GM23338 (cell line): ENCODE measurements around the gene RAD51B. TPM values are rescaled to one million over a fixed set of nuclear protein-coding genes. Genes with fewer than 3 reads are reported as not detected.

Experiments used
- ATAC-seq: fragments of 200-7000 bp; cut with Tn5 transposase; 3 replicates; pipeline ENCODE4 v1.9.1; 2020
- DNase-seq: peaks from one replicate; pipeline ENCODE4 v3.0.0-alpha.2; 2015; ENCODE audit warnings: low spot score
- H2AFZ ChIP-seq: fragments of 200-600 bp; sonication (generic); 2 replicates; pipeline ENCODE4 v1.8.0; 2016; ENCODE audit warnings: antibody characterized with exemption, mild to moderate bottlenecking, moderate library complexity
- H3F3A ChIP-seq: fragments of 200-600 bp; sonication (generic); replicated peaks from 2 replicates; pipeline ENCODE4 v1.8.0; 2017; ENCODE audit warnings: antibody characterized with exemption, mixed run types, low read depth
- H3K27ac ChIP-seq: fragments of 200-600 bp; sonication (generic); 2 replicates; pipeline ENCODE4 v1.6.1; 2016; ENCODE audit warnings: low read depth
- H3K27me3 ChIP-seq: fragments of 200-600 bp; sonication (generic); 2 replicates; pipeline ENCODE4 v1.8.0; 2016; ENCODE audit warnings: mild to moderate bottlenecking, mixed run types, moderate library complexity; ENCODE audit not compliant: insufficient read depth
- H3K36me3 ChIP-seq: fragments of 200-600 bp; sonication (generic); 2 replicates; pipeline ENCODE4 v1.8.0; 2016; ENCODE audit warnings: mild to moderate bottlenecking; ENCODE audit not compliant: insufficient read depth
- H3K4me1 ChIP-seq: fragments of 200-600 bp; sonication (generic); 2 replicates; pipeline ENCODE4 v1.8.0; 2016; ENCODE audit warnings: mild to moderate bottlenecking, moderate library complexity; ENCODE audit not compliant: insufficient read depth
- H3K4me2 ChIP-seq: fragments of 200-600 bp; sonication (generic); 2 replicates; pipeline ENCODE4 v1.7.1; 2017; ENCODE audit warnings: mixed run types
- H3K4me3 ChIP-seq: fragments of 200-600 bp; sonication (generic); 2 replicates; pipeline ENCODE4 v1.6.1; 2016; ENCODE audit warnings: mixed run types
- H3K79me2 ChIP-seq: fragments of 200-600 bp; sonication (generic); replicated peaks from 2 replicates; pipeline ENCODE4 v1.8.0; 2017; ENCODE audit warnings: mild to moderate bottlenecking; ENCODE audit not compliant: insufficient read depth
- H3K9me2 ChIP-seq: fragments of 200-600 bp; sonication (generic); 2 replicates; pipeline ENCODE4 v1.8.0; 2017; ENCODE audit not compliant: insufficient read depth
- H4K20me1 ChIP-seq: fragments of 200-600 bp; sonication (generic); replicated peaks from 2 replicates; pipeline ENCODE4 v1.8.0; 2017; ENCODE audit warnings: mild to moderate bottlenecking; ENCODE audit not compliant: insufficient read depth
- H3K27ac Mint-ChIP-seq: 2 replicates; pipeline ENCODE4 v1.8.0; 2020; ENCODE audit warnings: inconsistent platforms, mild to moderate bottlenecking, moderate library complexity, mixed read lengths
- H3K27me3 Mint-ChIP-seq: 3 replicates; pipeline ENCODE4 v1.8.0; 2022; ENCODE audit warnings: low read depth, mild to moderate bottlenecking, moderate library complexity, mixed read lengths, inconsistent platforms; ENCODE audit not compliant: insufficient read depth, poor library complexity
- H3K36me3 Mint-ChIP-seq: 3 replicates; pipeline ENCODE4 v1.8.0; 2021; ENCODE audit warnings: low read depth, mild to moderate bottlenecking, inconsistent platforms, moderate library complexity, mixed read lengths
- H3K4me1 Mint-ChIP-seq: 3 replicates; pipeline ENCODE4 v1.8.0; 2020; ENCODE audit warnings: mild to moderate bottlenecking, inconsistent platforms, mixed read lengths
- H3K4me3 Mint-ChIP-seq: 3 replicates; pipeline ENCODE4 v1.8.0; 2021; ENCODE audit warnings: moderate library complexity, mild to moderate bottlenecking, inconsistent platforms, mixed read lengths
- H3K9me3 Mint-ChIP-seq: 3 replicates; pipeline ENCODE4 v1.8.0; 2020; ENCODE audit warnings: moderate library complexity, mild to moderate bottlenecking, inconsistent platforms, mixed read lengths
- NANOG ChIP-seq: IDR thresholded peaks from 2 replicates; pipeline ENCODE4 v1.6.1; 2016; ENCODE audit warnings: antibody characterized with exemption, borderline replicate concordance
- STAT1 ChIP-seq: IDR thresholded peaks from one replicate; pipeline ENCODE4 v1.6.1; 2016; ENCODE audit warnings: antibody characterized with exemption; ENCODE audit not compliant: unreplicated experiment
- ZNF114 ChIP-seq: fragments of 250-450 bp; sonication (Bioruptor Pico); IDR thresholded peaks from 2 replicates; pipeline ENCODE4 v1.5.0; 2020; ENCODE audit warnings: mild to moderate bottlenecking, moderate library complexity
- polyA plus RNA-seq: library from polyadenylated mRNA; unstranded; fragments of >200 nt; fragmentation: Nextera tagmentation; extraction: Ambion mirVana; gene quantifications from 2 replicates; pipeline ENCODE4 v1.2.1, GENCODE V29; 2016
- total RNA-seq: library from RNA; depleted of rRNA; stranded (reverse); fragments of >200 nt; shearing (Covaris generic); gene quantifications from 2 replicates; pipeline ENCODE4 v1.2.3, GENCODE V29; 2014
- TF ChIP-seq, protein P1 (sequence below): fragments of 250-450 bp; sonication (Bioruptor Pico); IDR thresholded peaks from 2 replicates; pipeline ENCODE4 v1.5.0; 2020; ENCODE audit warnings: mild to moderate bottlenecking, moderate library complexity
- TF ChIP-seq, protein P2 (sequence below): IDR thresholded peaks from 2 replicates; pipeline ENCODE4 v1.6.1; 2016; ENCODE audit warnings: antibody characterized with exemption

The RAD51B gene
- total and polyA plus RNA-seq, 2 experiments from 2014 or later, result 15.7 to 29.1 TPM

DNA sequence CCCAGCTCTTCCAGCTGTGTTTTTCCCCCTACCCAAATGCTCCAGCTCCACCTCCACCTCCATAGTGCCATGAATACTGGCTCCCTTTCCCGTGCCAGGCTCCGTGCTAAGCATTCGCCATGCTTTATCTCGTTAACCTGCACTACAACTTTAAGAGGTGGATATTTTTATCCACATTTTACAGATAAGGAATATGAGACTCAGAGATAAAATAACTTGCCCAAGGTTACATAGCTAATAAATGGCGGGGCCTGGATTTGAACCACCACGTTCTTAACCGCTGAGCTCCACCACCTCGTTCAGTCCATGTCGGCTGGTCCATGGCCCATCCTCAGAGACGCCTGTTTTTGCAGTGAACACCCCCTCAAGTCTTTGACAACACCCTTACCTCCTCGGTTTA is 858.3 kb downstream of the RAD51B start (continued):
- TF ChIP-seq, protein P1, sequence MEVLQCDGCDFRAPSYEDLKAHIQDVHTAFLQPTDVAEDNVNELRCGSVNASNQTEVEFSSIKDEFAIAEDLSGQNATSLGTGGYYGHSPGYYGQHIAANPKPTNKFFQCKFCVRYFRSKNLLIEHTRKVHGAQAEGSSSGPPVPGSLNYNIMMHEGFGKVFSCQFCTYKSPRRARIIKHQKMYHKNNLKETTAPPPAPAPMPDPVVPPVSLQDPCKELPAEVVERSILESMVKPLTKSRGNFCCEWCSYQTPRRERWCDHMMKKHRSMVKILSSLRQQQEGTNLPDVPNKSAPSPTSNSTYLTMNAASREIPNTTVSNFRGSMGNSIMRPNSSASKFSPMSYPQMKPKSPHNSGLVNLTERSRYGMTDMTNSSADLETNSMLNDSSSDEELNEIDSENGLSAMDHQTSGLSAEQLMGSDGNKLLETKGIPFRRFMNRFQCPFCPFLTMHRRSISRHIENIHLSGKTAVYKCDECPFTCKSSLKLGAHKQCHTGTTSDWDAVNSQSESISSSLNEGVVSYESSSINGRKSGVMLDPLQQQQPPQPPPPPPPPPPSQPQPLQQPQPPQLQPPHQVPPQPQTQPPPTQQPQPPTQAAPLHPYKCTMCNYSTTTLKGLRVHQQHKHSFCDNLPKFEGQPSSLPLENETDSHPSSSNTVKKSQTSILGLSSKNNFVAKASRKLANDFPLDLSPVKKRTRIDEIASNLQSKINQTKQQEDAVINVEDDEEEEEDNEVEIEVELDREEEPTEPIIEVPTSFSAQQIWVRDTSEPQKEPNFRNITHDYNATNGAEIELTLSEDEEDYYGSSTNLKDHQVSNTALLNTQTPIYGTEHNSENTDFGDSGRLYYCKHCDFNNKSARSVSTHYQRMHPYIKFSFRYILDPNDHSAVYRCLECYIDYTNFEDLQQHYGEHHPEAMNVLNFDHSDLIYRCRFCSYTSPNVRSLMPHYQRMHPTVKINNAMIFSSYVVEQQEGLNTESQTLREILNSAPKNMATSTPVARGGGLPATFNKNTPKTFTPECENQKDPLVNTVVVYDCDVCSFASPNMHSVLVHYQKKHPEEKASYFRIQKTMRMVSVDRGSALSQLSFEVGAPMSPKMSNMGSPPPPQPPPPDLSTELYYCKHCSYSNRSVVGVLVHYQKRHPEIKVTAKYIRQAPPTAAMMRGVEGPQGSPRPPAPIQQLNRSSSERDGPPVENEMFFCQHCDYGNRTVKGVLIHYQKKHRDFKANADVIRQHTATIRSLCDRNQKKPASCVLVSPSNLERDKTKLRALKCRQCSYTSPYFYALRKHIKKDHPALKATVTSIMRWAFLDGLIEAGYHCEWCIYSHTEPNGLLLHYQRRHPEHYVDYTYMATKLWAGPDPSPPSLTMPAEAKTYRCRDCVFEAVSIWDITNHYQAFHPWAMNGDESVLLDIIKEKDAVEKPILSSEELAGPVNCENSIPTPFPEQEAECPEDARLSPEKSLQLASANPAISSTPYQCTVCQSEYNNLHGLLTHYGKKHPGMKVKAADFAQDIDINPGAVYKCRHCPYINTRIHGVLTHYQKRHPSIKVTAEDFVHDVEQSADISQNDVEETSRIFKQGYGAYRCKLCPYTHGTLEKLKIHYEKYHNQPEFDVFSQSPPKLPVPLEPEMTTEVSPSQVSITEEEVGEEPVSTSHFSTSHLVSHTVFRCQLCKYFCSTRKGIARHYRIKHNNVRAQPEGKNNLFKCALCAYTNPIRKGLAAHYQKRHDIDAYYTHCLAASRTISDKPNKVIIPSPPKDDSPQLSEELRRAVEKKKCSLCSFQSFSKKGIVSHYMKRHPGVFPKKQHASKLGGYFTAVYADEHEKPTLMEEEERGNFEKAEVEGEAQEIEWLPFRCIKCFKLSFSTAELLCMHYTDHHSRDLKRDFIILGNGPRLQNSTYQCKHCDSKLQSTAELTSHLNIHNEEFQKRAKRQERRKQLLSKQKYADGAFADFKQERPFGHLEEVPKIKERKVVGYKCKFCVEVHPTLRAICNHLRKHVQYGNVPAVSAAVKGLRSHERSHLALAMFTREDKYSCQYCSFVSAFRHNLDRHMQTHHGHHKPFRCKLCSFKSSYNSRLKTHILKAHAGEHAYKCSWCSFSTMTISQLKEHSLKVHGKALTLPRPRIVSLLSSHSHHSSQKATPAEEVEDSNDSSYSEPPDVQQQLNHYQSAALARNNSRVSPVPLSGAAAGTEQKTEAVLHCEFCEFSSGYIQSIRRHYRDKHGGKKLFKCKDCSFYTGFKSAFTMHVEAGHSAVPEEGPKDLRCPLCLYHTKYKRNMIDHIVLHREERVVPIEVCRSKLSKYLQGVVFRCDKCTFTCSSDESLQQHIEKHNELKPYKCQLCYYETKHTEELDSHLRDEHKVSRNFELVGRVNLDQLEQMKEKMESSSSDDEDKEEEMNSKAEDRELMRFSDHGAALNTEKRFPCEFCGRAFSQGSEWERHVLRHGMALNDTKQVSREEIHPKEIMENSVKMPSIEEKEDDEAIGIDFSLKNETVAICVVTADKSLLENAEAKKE (CRISPR knock-in tag), result no peak
- TF ChIP-seq, protein P2, sequence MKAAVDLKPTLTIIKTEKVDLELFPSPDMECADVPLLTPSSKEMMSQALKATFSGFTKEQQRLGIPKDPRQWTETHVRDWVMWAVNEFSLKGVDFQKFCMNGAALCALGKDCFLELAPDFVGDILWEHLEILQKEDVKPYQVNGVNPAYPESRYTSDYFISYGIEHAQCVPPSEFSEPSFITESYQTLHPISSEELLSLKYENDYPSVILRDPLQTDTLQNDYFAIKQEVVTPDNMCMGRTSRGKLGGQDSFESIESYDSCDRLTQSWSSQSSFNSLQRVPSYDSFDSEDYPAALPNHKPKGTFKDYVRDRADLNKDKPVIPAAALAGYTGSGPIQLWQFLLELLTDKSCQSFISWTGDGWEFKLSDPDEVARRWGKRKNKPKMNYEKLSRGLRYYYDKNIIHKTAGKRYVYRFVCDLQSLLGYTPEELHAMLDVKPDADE, result no peak
- TF ChIP-seq STAT1 (no peak), NANOG (no peak)

DNA sequence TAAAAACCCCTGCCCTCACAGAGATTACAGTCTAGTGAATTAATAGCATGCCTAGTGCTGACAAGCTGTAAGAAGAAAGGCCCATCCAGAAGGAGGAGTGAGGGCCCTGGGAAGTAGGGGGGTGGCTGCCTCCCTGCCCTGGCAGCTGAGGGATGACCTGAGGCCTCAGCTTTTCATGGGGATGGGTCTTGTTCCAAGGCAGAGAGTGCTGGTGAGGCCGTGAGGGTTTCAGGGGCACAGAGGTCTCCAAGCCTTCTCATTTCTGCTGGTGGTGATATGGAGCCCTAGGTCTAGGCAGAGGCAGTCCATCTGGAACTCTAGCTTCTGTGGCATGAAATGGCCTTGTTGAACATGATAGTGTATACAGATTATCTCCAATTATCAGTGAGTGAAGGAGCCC is 858.9 kb downstream of the RAD51B start:
- H3K36me3 ChIP-seq, result no peaks in the 10 kb centered on the region
- H3K4me3 Mint-ChIP-seq, result no peak overlapping the region
- H3K9me3 Mint-ChIP-seq, result no peaks in the 10 kb centered on the region; the same call in 2 of the 3 replicates
- ATAC-seq (no peak), DNase-seq (no peak)
- peaks cover 2% of the 10 kb centered on the region for H3K27me3 Mint-ChIP-seq
- H3K4me1 Mint-ChIP-seq, result peaks cover 23% of the 10 kb centered on the region
- no peaks in the 10 kb centered on the region for H3K79me2 ChIP-seq
- H3K27ac Mint-ChIP-seq, result no peak overlapping the region
- peaks cover 19% of the 10 kb centered on the region for H3K9me2 ChIP-seq
- H2AFZ ChIP-seq, result no peak overlapping the region
- no peaks in the 10 kb centered on the region for H3K27me3 ChIP-seq
- no peaks in the 10 kb centered on the region for H4K20me1 ChIP-seq
- no peaks in the 10 kb centered on the region for H3K36me3 Mint-ChIP-seq
- no peak overlapping the region for H3K4me3 ChIP-seq
- H3K4me2 ChIP-seq, result no peak overlapping the region
- peaks cover 6% of the 10 kb centered on the region for H3F3A ChIP-seq
- peaks cover 23% of the 10 kb centered on the region for H3K4me1 ChIP-seq
- H3K27ac ChIP-seq, result no peak overlapping the region
- TF ChIP-seq ZNF114 (CRISPR knock-in tag), result no peak
